ENCODE data around the gene CRAMP1. TPM values are rescaled to one million over a fixed set of nuclear protein-coding genes. Genes with fewer than 3 reads are reported as not detected.

The CRAMP1 gene
- total RNA-seq, 4 donors from 2014 or later, result 5.2 to 9.9 (median 8.0) TPM

- Histone ChIP-seq H3K9me3 (no peaks in the 10 kb centered on the region), H3K36me3 (peaks cover 44 to 97% (median 64%) of the 10 kb centered on the region in 3 donors), H3K4me3 (no peak overlapping the region), H3K27ac (no peak overlapping the region), H3K27me3 (no peaks in the 10 kb centered on the region), H3K4me1 (peaks cover 7 to 23% (median 14%) of the 10 kb centered on the region in 3 donors)
- no peak for DNase-seq
- intact Hi-C loops (cut with DNase I), result no loop called here
- WGBS, 2 donors, result 86 to 100% methylated on average over 5 to 7 of the region's 52 CpGs
- no peak for TF ChIP-seq POLR2A (IDR thresholded peaks at IDR 0.05)
- TF ChIP-seq, protein P1, sequence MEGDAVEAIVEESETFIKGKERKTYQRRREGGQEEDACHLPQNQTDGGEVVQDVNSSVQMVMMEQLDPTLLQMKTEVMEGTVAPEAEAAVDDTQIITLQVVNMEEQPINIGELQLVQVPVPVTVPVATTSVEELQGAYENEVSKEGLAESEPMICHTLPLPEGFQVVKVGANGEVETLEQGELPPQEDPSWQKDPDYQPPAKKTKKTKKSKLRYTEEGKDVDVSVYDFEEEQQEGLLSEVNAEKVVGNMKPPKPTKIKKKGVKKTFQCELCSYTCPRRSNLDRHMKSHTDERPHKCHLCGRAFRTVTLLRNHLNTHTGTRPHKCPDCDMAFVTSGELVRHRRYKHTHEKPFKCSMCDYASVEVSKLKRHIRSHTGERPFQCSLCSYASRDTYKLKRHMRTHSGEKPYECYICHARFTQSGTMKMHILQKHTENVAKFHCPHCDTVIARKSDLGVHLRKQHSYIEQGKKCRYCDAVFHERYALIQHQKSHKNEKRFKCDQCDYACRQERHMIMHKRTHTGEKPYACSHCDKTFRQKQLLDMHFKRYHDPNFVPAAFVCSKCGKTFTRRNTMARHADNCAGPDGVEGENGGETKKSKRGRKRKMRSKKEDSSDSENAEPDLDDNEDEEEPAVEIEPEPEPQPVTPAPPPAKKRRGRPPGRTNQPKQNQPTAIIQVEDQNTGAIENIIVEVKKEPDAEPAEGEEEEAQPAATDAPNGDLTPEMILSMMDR (IDR thresholded peaks at IDR 0.05), result no peak
These were observed 44.0 kb downstream of the CRAMP1 start for GRCh38 chr16:1655909-1656807.

DNA sequence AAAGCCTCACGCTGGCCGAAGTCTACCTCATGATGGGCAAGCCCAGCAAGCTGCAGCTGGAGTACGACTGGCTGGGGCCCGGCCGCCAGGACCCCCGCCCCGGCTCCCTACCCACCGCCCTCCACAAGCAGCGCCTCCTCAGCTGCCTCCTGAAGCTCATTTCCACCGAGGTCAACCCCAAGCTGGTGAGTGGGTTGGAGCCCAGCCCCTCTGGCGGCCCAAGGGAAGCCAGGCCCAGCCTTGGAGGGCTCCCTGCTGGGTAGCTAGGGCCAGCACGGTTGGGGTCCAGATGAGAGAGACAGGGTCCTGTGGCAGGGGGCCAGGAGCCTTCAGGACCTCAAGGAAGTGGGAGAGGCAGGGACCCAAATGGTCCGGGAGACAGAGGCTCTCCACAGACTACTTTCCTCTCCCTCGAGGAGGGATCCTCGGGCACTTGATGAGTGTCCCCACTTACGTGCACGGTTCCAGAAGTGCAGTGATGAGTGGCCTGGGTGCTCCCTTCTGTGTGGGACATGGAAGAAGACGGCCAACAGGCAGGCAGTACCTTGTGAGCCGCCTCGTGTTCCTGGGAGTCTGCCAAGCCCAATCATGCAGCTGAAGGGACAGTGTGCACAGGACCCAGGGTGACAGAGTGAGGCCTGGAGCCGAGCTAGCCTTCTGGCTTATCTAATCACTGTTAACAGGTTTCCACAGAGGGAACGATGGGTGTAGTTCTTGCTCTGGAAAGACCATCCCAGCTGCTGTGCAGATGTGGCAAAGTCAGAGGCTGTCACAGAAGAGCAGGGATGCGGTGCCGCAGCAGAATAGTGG is 44.9 kb downstream of the CRAMP1 start:
- no peak for DNase-seq
- no peaks in the 10 kb centered on the region for H3K9me3 ChIP-seq
- peaks cover 47 to 100% (median 61%) of the 10 kb centered on the region in 3 donors for H3K36me3 ChIP-seq
- no peak overlapping the region for H3K4me3 ChIP-seq
- no peak for TF ChIP-seq POLR2A (IDR thresholded peaks at IDR 0.05)
- TF ChIP-seq, protein P1 (IDR thresholded peaks at IDR 0.05), result no peak
- 85 to 98% methylated on average over 4 to 9 of the region's 24 CpGs for WGBS, 2 donors
- no peak overlapping the region for H3K27ac ChIP-seq
- H3K4me1 ChIP-seq, result peaks cover 7 to 23% (median 14%) of the 10 kb centered on the region in 3 donors
- no peaks in the 10 kb centered on the region for H3K27me3 ChIP-seq
- intact Hi-C loops (cut with DNase I), result no loop called here

DNA sequence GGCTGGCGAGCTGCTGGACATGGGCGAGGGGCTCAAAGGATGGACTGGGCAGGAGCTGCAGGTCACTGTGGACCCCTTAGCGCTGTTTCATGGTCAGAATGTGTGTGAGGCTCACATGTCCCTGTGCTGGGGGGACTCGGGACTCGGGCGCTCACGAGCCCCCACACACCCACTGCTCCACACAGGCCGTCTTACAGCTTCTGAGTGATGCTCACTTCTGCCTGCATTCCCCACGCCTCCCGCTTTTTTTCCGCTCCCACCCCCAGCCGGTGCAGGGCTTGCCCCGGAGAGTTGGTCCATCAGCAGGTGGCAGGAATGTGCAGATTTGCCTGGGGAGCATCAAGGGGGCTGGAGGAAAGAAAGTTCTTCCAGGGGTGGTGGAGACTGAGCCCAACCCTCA is 45.7 kb downstream of the CRAMP1 start:
- H3K4me3 ChIP-seq, result no peak overlapping the region
- 99% methylated on average over 9 of the region's 13 CpGs; no CpG with 5 or more reads in 1 of the 2 donors for WGBS, 2 donors
- no peaks in the 10 kb centered on the region for H3K9me3 ChIP-seq
- no peaks in the 10 kb centered on the region for H3K27me3 ChIP-seq
- intact Hi-C loops (cut with DNase I), result no loop called here
- DNase-seq, result no peak
- no peak for TF ChIP-seq POLR2A (IDR thresholded peaks at IDR 0.05)
- TF ChIP-seq, protein P1 (IDR thresholded peaks at IDR 0.05), result no peak
- H3K27ac ChIP-seq, result no peak overlapping the region
- H3K36me3 ChIP-seq, result peaks cover 55 to 100% (median 60%) of the 10 kb centered on the region in 3 donors
- peaks cover 7 to 23% (median 14%) of the 10 kb centered on the region in 3 donors for H3K4me1 ChIP-seq

DNA sequence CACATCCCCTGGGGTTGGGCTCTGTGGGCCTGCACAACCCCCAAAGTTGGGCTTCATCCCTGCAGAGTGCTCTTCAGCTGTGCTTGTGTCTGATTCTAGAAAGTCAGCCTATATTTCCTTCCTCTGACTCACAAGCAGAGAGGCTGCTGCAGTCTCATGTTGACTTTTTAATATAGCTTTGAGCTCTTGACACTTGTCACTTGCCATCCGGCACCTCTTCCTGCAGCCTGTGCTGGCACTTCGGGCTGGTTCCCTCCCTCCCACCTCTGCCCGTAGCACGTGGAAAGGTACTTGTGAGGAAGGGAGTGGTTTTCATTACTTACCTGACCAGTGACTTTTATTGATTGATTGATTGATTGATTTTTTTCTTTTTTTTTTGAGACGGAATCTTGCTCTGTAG is 46.9 kb downstream of the CRAMP1 start:
- DNase-seq, result no peak
- 84 to 87% methylated on average over 5 of the region's 5 CpGs for WGBS, 2 donors
- no peak for TF ChIP-seq POLR2A (IDR thresholded peaks at IDR 0.05)
- TF ChIP-seq, protein P1 (IDR thresholded peaks at IDR 0.05), result no peak
- Histone ChIP-seq H3K27ac (no peak overlapping the region), H3K4me1 (peaks cover 7 to 21% (median 13%) of the 10 kb centered on the region in 3 donors), H3K4me3 (no peak overlapping the region), H3K9me3 (no peaks in the 10 kb centered on the region), H3K36me3 (peaks cover 61 to 100% (median 66%) of the 10 kb centered on the region in 3 donors), H3K27me3 (no peaks in the 10 kb centered on the region)
- intact Hi-C loops (cut with DNase I), result no loop called here
